SK-N-SH (cell line): ENCODE measurements around the gene GNB5. TPM values are rescaled to one million over a fixed set of nuclear protein-coding genes. Genes with fewer than 3 reads are reported as not detected.
A peak's percentile ranks its signal among the peaks of the same experiment; 100 is the strongest.

Experiments
- CTCF ChIA-PET: fragments of 300-600, 350-600 bp; formaldehyde crosslinking; extraction: SDS; loops from one replicate; lab custom pipeline; 2021; lab: Yijun Ruan, JAX
- POLR2A ChIA-PET: fragments of 350-600 bp; sonication (Branson Sonifier 250); formaldehyde crosslinking; extraction: SDS; loops from one replicate; lab custom pipeline; 2020; ENCODE audit warnings: antibody characterized with exemption, inconsistent platforms; lab: Yijun Ruan, JAX
- DNase-seq: peaks from one replicate; pipeline ENCODE4 v3.0.0; 2012
- H2AFZ ChIP-seq: fragments of 200-600 bp; sonication (generic); 2 replicates; pipeline ENCODE4 v1.8.1; 2016; ENCODE audit warnings: antibody characterized with exemption, mild to moderate bottlenecking, low read depth
- H3F3A ChIP-seq: fragments of 200-600 bp; sonication (generic); replicated peaks from 2 replicates; pipeline ENCODE3; 2016; ENCODE audit warnings: antibody characterized with exemption, mild to moderate bottlenecking; ENCODE audit not compliant: insufficient read depth
- H3K27ac ChIP-seq, 2 experiments: fragments of 200-500 bp in 1 of 2; fragments of 200-600 bp in 1 of 2; sonication (Bioruptor generic) in 1 of 2; sonication (generic), shearing (Covaris generic) in 1 of 2; 2 replicates each; pipeline versions ENCODE4 v1.5.1 to v1.6.1; 2014 to 2016; ENCODE audit warnings: low read depth in 2 of 2, inconsistent platforms in 1 of 2, low read length in 1 of 2, mild to moderate bottlenecking in 1 of 2, mixed read lengths in 1 of 2
- H3K27me3 ChIP-seq: fragments of 200-600 bp; sonication (generic), shearing (Covaris generic); 2 replicates; pipeline ENCODE4 v1.6.1; 2016; ENCODE audit warnings: mixed run types; ENCODE audit not compliant: insufficient read depth
- H3K36me3 ChIP-seq, 2 experiments: fragments of 200-500 bp in 1 of 2; fragments of 200-600 bp in 1 of 2; sonication (Bioruptor generic) in 1 of 2; sonication (generic) in 1 of 2; replicated peaks in 1 of 2; 2 replicates each; pipeline versions ENCODE3 to v1.5.1; 2014 to 2016; ENCODE audit warnings: low read length in 1 of 2, mild to moderate bottlenecking in 1 of 2; ENCODE audit not compliant: insufficient read depth in 2 of 2, control insufficient read depth in 1 of 2
- H3K4me1 ChIP-seq, 2 experiments: fragments of 200-500 bp in 1 of 2; fragments of 200-600 bp in 1 of 2; sonication (Bioruptor generic) in 1 of 2; sonication (generic), shearing (Covaris generic) in 1 of 2; 2 replicates each; pipeline versions ENCODE4 v1.5.1 to v1.6.1; 2014 to 2016; ENCODE audit warnings: low read depth in 1 of 2, low read length in 1 of 2, mixed run types in 1 of 2; ENCODE audit not compliant: insufficient read depth in 2 of 2, control insufficient read depth in 1 of 2
- H3K4me2 ChIP-seq: fragments of 200-600 bp; sonication (generic), shearing (Covaris generic); 2 replicates; pipeline ENCODE4 v1.6.1; 2017; ENCODE audit warnings: mixed run types
- H3K4me3 ChIP-seq, 2 experiments: fragments of 200-500 bp in 1 of 2; fragments of 200-600 bp in 1 of 2; sonication (Bioruptor generic) in 1 of 2; sonication (generic), shearing (Covaris generic) in 1 of 2; 2 replicates each; pipeline versions ENCODE4 v1.5.1 to v1.8.1; 2014 to 2016; ENCODE audit warnings: low read depth in 2 of 2, inconsistent platforms in 1 of 2, low read length in 1 of 2, mild to moderate bottlenecking in 1 of 2, mixed read lengths in 1 of 2, moderate library complexity in 1 of 2
- H3K79me2 ChIP-seq: fragments of 200-600 bp; sonication (generic); 2 replicates; pipeline ENCODE4 v1.8.1; 2017; ENCODE audit warnings: mild to moderate bottlenecking; ENCODE audit not compliant: insufficient read depth
- H3K9ac ChIP-seq: fragments of 200-600 bp; sonication (generic); 2 replicates; pipeline ENCODE4 v1.6.1; 2017; ENCODE audit warnings: mixed run types
- H3K9me2 ChIP-seq: fragments of 200-600 bp; sonication (generic); 2 replicates; pipeline ENCODE4 v1.6.1; 2017; ENCODE audit warnings: mixed run types
- H3K9me3 ChIP-seq: fragments of 200-600 bp; sonication (generic); 2 replicates; pipeline ENCODE4 v1.6.1; 2017; ENCODE audit warnings: mixed run types, mild to moderate bottlenecking, moderate library complexity
- H4K20me1 ChIP-seq: fragments of 200-600 bp; sonication (generic); 2 replicates; pipeline ENCODE4 v1.6.1; 2017; ENCODE audit warnings: mild to moderate bottlenecking, mixed run types; ENCODE audit not compliant: insufficient read depth
- FOXM1 ChIP-seq: IDR thresholded peaks from 2 replicates; pipeline ENCODE4 v1.4.0; 2012; ENCODE audit warnings: low read depth, mild to moderate bottlenecking
- JUND ChIP-seq: IDR thresholded peaks from 2 replicates; pipeline ENCODE4 v1.4.0; 2012
- RAD21 ChIP-seq: IDR thresholded peaks from 2 replicates; pipeline ENCODE4 v1.6.1; 2012; ENCODE audit warnings: mild to moderate bottlenecking, low read length
- SMC3 ChIP-seq: IDR thresholded peaks from 2 replicates; pipeline ENCODE4 v1.6.1; 2012; ENCODE audit warnings: low read depth, low read length, improper control_type of control experiment
- YY1 ChIP-seq: IDR thresholded peaks from 2 replicates; pipeline ENCODE4 v1.4.0; 2012; ENCODE audit warnings: low read depth, mild to moderate bottlenecking
- WGBS: methylation state at CpG from one replicate; pipeline ENCODE4 v1.1.6; 2017; ENCODE audit warnings: low lambda C conversion rate; 5-methylcytosine and 5-hydroxymethylcytosine counted together
- polyA plus RNA-seq, 3 experiments: library from polyadenylated mRNA; depleted of rRNA; stranded (reverse); fragments of >200 nt; gene quantifications; 2 replicates each; pipeline ENCODE4 v1.2.3, GENCODE V29; 2012
- TF ChIP-seq, protein P1 (sequence below): IDR thresholded peaks from 2 replicates; pipeline ENCODE4 v1.6.1; 2012; ENCODE audit warnings: mild to moderate bottlenecking, low read depth, low read length, moderate library complexity
- TF ChIP-seq, protein P2 (sequence below): fragments of 200-600 bp; sonication (generic); IDR thresholded peaks from 2 replicates; pipeline ENCODE4 v1.6.1; 2017; ENCODE audit warnings: antibody characterized with exemption, mild to moderate bottlenecking, moderate library complexity
- TF ChIP-seq, protein P3 (sequence below): IDR thresholded peaks from 2 replicates; pipeline ENCODE4; 2012

GNB5 gene
- polyA plus RNA-seq, 1 of the 3 experiments (the other 2 are of a cell fraction) = 73.7 TPM

DNA sequence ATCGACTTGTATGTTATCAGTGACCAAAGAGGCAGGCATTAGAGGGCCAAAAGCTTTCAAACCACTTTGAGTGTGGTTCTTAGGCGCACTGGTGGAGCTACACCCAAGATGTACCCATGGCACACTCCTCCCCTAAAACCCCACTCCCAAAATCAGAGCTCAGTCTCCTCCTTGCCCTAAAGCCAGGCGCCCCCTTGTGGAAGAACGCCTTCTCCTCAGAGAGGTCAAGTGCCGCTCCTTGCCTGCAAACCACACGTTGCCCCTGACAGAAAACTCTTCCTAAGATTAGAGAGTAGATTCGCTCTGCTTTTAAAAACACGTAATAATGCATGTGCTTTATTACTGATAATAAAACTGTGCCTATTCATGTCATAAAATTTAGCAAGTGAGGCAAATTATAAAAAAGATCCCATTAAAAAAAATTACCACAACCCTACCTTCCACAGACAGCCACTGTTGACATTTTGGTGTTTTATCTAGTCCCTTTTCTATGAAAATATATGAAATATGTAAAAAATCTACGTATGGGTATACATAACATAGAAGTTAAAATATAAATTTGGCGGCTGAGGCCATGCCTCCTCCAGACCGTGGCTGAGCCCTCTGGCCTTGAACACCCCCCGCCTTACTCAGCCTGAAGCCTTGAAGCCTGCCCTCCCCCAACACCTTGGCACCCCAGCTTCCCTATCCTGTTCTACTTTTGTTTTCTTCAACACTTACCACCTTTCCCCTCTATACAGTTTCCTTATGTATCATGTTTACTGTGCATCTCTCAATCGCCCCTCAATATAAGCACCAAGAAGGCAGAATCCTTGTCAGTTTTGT, 112.1 kb downstream of the GNB5 start:
- Histone ChIP-seq H3K36me3 (no peaks in the 10 kb centered on the region), H3K9me3 (no peaks in the 10 kb centered on the region), H3F3A (peaks cover 16% of the 10 kb centered on the region), H3K4me3 (no peak overlapping the region; a peak in 1 of 4 replicates), H2AFZ (no peak overlapping the region), H4K20me1 (no peaks in the 10 kb centered on the region), H3K79me2 (no peaks in the 10 kb centered on the region), H3K9me2 (no peaks in the 10 kb centered on the region), H3K4me2 (no peak overlapping the region), H3K9ac (no peak overlapping the region), H3K27ac (no peak overlapping the region), H3K27me3 (no peaks in the 10 kb centered on the region), H3K4me1 (peaks cover 0 to 12% of the 10 kb centered on the region in 2 experiments; a peak in 1 of 4 replicates)
- TF ChIP-seq, protein P1, sequence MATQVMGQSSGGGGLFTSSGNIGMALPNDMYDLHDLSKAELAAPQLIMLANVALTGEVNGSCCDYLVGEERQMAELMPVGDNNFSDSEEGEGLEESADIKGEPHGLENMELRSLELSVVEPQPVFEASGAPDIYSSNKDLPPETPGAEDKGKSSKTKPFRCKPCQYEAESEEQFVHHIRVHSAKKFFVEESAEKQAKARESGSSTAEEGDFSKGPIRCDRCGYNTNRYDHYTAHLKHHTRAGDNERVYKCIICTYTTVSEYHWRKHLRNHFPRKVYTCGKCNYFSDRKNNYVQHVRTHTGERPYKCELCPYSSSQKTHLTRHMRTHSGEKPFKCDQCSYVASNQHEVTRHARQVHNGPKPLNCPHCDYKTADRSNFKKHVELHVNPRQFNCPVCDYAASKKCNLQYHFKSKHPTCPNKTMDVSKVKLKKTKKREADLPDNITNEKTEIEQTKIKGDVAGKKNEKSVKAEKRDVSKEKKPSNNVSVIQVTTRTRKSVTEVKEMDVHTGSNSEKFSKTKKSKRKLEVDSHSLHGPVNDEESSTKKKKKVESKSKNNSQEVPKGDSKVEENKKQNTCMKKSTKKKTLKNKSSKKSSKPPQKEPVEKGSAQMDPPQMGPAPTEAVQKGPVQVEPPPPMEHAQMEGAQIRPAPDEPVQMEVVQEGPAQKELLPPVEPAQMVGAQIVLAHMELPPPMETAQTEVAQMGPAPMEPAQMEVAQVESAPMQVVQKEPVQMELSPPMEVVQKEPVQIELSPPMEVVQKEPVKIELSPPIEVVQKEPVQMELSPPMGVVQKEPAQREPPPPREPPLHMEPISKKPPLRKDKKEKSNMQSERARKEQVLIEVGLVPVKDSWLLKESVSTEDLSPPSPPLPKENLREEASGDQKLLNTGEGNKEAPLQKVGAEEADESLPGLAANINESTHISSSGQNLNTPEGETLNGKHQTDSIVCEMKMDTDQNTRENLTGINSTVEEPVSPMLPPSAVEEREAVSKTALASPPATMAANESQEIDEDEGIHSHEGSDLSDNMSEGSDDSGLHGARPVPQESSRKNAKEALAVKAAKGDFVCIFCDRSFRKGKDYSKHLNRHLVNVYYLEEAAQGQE = no peak
- TF ChIP-seq, protein P2, sequence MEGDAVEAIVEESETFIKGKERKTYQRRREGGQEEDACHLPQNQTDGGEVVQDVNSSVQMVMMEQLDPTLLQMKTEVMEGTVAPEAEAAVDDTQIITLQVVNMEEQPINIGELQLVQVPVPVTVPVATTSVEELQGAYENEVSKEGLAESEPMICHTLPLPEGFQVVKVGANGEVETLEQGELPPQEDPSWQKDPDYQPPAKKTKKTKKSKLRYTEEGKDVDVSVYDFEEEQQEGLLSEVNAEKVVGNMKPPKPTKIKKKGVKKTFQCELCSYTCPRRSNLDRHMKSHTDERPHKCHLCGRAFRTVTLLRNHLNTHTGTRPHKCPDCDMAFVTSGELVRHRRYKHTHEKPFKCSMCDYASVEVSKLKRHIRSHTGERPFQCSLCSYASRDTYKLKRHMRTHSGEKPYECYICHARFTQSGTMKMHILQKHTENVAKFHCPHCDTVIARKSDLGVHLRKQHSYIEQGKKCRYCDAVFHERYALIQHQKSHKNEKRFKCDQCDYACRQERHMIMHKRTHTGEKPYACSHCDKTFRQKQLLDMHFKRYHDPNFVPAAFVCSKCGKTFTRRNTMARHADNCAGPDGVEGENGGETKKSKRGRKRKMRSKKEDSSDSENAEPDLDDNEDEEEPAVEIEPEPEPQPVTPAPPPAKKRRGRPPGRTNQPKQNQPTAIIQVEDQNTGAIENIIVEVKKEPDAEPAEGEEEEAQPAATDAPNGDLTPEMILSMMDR = peak; percentile 85
- TF ChIP-seq, protein P3, sequence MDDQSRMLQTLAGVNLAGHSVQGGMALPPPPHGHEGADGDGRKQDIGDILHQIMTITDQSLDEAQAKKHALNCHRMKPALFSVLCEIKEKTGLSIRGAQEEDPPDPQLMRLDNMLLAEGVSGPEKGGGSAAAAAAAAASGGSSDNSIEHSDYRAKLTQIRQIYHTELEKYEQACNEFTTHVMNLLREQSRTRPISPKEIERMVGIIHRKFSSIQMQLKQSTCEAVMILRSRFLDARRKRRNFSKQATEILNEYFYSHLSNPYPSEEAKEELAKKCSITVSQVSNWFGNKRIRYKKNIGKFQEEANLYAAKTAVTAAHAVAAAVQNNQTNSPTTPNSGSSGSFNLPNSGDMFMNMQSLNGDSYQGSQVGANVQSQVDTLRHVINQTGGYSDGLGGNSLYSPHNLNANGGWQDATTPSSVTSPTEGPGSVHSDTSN = no peak
- TF ChIP-seq JUND (no peak), YY1 (no peak), SMC3 (peak; percentile 72), RAD21 (peak; percentile 78), FOXM1 (no peak)
- peak; percentile 71 for DNase-seq
- ChIA-PET CTCF (interaction anchor here (0.6 to 2.5 kb wide), 33 partner anchors 8 to 492 kb away, joined by 3 to 14 read pairs (median 4); partner anchors contain the start of genes LEO1 and MAPK6), POLR2A (no interaction called here)
- 49% methylated on average over 13 of the region's 13 CpGs for WGBS
